HG03378 (cell line): Measurements from ENCODE around the gene C1RL.
"Not testable (repeated sequence)": the region's sequence is repeated elsewhere in the genome, so short reads cannot be mapped to it uniquely, and the experiment has no call there.

Experiments used
- ATAC-seq: cut with Tn5 transposase; IDR thresholded peaks from one replicate; pipeline ENCODE4 v1.9.1; 2021; ENCODE audit warnings: mild to moderate bottlenecking, moderate library complexity; ENCODE audit not compliant: unreplicated experiment

Gene C1RL

DNA sequence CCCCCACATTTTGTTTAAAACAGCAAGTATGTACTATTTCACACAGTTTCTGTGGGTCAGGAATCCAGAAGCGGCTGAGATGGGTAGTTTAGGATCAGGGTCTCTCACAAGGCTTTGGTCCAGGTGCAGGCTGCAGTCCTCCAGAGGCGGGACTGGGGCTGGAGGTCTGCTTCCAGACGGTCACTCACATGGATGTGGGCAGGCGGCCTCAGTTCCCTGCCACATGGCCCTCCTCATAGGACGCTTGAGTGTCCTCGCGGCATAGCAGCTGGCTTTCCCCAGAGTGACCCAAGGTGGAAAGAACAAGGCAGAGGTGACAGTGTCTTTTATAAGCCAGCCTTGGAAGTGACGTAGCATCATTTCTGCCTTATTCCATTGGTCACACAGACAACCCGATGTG is 7.9 kb upstream of the C1RL start:
- no peak for ATAC-seq

DNA sequence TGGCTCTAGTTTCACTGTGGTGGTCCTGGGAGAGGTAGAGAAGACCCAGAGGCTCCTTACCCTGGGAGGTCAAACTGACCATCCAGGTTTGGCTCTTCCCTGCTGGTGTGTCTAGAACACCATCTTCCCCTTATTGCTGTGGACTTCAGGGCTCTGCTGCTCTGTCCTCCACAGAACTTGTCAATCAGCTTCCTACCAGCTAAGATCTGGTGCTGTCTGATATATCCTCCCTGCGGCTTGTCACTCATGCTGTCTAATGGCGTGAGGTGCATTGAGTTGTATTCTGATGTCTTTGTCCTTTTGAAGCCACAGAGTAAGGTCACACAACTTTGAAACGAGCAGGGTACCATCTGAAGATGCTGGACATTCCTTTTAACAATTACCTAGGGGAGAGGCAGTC is 7.2 kb upstream of the C1RL start:
- no peak for ATAC-seq

DNA sequence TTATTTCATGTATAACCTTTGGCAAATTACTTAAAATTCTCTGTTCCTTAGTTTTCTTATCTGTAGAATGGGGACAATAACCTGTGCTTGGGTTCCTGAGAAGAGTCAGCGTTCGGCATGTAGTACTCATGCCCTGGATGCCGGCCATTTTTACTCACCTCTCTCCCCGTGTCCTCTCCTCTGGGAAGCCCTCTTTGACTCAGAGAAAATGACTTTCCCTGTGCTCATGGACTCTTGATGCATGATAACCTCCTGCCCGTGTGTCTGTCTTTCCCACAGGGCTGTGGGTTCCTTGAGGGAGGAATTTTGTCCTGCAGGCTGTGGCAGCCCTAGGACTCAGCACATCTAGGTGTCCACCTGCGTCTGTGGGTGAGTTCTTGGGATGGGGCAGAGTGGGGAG is 5.8 kb upstream of the C1RL start:
- ATAC-seq, result no peak

DNA sequence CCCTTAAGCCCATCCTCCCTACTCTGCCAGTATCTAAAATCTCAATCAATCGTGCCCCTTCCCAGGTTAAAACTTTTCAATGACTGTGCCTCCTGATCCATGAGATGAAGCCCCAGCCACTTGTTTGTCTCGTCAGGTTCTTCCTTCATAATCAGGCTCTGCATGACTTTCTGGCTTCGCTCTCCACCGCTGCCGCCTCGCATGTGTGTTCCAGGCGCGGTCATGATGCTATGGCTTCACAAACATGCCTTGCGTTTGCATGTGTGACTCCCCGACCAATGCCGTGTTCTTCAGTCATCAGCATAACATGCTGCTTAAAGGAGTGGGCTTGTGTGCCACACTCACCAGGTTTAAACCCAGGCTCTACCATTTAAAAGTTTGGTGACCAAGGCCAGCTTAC is 5.0 kb upstream of the C1RL start:
- ATAC-seq, result no peak

DNA sequence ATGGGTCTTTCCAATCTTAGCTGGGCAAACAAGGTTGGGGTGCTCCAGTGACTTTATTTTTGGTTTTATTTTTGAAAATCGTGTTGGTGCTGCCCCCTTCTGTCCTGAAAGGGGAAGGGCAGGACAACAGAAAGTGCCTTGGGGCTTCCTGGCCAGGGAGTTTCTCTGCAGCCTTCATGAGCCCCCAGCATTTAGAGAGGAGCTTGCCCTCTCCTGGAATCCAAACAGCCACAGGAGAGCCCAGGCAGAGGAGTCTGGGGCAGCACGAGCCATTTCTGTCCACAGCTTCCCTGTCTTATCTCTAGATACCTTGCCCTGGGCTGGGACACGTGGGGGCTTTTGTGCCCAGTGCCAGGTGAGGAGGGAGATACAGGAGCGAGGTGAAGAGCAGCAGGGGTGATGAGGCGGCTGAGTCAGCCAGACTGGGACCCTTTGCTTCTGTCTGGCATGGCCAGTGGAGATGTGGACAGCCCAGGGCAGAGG is 4.4 kb upstream of the C1RL start:
- ATAC-seq, result no peak

DNA sequence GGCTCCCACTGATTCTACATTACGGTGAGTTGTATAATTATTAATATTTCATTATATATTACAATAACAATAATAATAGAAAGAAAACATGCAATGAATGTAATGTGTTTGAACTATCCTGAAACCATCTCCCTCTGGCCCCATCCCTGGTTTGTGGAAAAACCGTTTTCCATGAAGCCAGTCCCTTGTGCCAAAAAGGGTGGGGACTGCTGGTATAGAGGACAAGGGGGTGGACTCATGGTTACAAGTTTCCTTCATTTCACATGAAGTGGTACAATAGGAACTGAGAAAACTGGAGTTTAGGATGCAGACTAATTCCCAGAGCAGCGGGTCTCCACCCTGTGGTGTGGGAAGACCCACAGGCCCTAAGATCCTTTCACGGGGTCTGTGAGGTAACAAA is 3.0 kb upstream of the C1RL start:
- ATAC-seq, result no peak

DNA sequence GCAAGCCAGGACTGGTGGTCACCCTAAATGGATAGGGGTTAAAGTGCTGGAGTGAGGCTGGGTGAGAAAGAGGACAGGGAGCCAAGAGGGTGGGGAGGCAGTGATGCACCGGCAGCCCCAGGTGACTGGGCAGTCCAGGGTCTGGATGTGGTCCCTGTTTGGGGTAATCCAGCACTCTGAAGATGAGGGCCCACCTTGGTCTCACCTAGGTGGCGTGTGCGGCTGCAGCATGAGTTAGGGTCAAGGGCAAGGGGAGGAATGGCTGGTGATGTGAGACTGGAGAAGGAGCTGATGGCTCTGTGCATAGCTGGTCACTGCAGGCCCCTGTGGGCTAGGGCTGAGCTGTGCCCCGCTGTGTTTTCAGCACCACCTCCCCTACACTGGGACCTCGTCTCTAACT is 1.6 kb upstream of the C1RL start:
- no peak for ATAC-seq

DNA sequence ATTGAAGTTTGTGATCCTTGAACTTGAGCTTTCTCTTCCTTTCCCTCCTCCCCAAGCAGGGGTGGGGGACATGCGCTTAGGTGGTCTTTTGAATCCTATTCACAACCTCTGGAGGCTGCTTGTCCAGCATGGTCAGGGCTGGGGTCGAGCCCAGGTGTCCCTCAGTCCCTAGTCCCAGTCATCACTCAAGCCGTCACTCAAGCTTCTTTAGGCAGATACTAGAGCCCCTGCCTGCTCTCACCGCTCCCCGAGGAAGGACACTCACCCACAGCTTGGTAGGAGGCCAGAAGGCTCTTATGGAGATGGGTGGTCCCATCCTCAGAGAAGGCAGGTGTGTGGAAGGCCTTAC is 532 bp upstream of the C1RL start:
- ATAC-seq, result no peak

DNA sequence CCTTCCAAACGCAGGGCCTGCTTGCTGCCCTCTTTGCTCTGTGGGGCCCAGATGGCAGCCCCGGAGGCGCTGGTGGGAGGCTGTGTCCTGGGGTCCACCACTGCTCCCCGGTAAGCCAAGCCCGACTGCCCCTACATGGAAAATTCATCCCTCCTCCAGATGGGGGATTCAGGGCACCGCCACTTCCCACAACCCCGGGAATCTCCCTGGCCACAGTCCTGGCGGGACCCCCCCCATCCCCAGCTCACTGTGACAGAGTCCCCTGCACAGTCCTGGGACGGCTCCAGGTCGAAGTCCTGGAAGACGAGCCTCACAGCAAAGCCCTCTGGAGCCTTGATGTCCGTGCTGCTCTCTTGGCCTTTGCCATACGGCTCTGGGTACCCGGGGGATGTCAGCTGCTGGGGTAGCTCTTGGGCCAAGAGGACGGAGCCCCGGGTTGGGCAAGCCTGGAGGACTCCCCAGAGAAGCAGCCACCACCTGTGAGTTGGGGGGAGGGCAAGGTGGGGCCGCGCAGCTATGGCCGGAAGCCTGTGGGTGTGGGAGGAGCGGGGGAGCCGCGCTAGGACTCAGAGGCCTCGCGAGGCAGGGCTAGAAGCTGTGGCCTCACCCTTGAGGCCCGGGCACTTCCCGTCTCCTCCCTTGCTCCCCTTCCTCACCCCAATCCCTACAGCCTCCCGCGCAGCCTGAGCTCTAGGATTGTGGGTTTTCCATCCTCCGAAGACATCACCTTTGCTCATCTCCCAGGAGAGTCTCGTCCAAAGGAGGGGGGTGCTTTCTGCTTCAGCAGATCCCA is 815 bp downstream of the C1RL start:
- peak; percentile 74 for ATAC-seq

DNA sequence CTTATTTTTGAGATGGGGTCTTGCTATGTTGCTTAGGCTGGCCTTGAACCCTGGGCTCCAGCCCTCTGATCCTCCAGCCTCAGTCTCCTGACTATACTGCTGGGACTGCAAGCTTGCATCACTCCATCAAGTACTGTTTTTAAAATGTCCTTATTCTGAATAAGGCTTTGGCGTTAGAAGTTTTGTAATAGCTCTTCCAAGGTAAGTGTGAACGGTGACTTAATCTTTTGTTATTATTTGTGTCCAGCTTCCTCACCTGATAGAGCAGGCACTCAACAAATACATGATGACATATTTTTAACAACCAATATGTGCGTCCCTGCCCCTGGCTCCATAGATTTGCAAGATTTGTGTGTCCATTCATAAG is 1.4 kb downstream of the C1RL start:
- ATAC-seq, result no peak

DNA sequence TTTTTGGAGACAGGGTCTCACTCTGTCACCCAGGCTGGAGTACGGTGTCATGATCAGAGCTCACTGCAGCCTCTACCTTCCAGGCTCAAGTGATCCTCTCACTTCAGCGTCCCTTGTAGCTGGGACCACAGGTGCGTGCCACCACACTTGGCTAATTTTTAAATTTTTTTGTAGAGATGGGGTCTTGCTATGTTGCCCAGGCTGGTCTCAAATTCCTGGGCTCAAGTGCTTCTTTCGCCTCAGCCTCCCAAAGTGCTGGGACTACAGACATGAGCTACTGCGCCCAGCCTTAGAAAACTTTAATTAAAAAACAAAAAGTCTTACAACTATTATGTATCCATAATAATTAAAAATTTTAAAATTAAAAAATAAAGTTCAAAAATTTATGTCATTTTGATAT is 1.8 kb downstream of the C1RL start:
- not testable (repeated sequence) for ATAC-seq

DNA sequence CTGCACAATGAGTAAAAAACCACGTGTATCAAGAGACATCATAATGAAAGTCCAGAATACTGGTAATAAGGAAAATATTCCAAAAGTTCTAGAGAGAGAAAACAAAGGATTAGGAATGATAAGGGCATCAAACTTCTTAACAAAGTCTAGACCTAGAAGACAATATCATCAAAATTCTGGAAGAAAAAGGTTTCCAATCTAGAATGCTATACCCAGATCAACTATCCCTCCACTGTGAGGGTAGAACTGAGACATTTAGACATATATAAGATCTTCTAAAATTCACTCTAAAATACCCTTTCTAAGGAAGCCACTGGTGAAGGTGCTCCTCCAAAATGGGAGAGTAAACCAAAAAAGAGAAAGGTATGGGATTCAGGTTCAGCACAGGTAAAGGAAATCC is 2.9 kb downstream of the C1RL start:
- ATAC-seq, result no peak

DNA sequence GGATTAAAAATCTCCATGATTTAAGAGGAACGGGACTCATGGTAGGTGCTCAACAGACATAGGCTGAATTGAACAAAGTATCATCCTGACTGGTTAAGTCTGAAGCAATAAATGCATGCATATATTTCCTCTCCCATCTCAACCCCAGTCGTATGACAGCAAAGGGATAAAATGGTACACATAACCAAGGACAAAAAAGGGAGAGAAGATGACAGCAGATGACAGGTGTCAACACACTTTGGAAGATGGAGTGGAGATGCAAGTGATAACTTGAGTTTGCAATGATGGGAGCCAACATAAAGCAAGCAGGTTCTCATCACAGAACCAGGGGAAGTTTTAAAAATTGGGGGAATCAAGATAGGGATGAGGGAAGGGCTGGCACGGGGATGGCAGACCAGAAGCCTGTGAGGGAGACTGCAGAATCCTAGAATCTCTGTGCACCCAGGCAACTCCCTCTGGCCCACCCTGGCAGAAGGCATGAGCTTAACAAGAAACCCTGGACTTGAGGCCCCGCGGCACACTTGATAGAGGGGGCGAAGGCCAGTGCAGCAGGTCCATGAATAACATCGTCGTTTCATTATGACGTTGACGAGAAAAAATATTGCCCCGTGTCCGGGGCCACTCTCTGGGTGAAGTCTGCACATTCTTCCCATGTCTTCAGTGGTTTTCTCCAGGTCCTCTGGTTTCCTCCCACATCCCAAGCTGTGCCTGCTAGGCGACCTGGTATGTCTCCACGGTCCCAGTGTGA is 5.0 kb downstream of the C1RL start:
- no peak for ATAC-seq

DNA sequence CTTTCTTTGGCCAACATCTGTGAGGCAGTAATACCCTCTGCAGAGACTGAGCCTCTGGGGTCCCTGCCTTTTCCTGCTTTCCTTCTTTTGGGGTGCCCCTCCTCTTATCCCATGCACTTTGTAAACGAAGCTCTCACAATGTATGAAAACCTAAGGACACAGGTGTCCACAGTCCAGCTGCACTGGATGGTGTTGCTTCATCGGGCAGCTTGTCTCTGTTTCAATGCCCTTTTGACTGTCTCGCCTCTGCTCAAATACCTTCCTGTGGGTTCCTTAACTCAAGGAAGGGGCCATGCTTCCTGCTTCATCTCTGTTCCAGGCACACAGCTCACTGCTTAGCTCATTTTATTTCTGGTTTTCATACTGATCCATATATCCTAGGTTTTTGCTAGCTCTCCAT is 6.4 kb downstream of the C1RL start:
- no peak for ATAC-seq

DNA sequence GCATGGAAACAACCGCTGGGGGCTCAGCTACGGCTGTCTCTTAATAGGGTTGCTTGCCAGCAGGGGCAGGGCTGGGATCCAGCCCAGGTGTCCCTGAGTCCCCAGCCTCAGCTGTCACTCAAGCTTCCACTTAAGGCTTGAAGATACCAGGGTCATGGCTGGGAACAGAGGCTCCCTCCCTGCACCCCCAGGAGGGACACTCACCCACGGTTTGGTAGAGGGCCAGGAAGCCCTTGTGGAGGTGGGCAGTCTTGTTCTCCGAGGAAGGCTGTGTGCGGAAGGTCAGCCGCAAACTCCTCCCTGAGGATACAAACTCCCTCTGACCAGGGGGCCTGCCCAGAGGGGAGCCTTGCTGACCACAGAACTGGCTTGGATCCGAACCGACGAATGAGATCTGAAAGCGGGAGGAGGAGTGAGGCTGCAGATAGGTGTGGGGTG is 7.3 kb downstream of the C1RL start:
- ATAC-seq, result no peak

DNA sequence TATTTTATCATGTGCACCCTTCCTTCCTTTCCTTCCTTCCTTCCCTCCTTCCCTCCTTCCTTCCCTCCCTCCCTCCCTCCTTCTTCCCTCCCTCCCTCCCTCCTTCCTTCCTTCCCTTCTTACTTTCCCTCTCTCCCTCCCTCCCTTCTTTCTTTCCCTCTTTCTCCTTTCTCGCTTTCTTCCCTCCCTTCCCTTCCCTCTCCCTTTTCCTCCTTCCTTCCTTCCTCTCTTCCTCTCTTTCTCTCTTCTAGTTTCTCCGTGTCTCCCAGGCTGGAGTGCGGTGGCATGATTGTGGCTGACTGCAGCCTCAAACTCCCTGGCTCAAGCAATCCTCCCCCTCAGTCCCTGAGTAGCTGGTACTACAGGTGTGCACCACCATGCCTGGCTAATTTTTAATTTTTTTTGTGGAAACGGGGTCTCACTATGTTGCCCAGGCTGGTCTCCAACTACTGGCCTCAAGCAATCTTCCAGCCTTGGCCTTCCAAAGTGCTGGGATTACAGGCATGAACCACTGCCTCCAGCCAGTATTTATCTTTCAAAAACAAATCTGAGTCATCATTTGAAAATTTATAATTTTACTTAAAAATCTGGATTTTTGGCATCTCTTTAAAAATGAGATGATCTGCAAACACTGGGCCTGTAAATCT is 7.8 kb downstream of the C1RL start:
- no peak for ATAC-seq

DNA sequence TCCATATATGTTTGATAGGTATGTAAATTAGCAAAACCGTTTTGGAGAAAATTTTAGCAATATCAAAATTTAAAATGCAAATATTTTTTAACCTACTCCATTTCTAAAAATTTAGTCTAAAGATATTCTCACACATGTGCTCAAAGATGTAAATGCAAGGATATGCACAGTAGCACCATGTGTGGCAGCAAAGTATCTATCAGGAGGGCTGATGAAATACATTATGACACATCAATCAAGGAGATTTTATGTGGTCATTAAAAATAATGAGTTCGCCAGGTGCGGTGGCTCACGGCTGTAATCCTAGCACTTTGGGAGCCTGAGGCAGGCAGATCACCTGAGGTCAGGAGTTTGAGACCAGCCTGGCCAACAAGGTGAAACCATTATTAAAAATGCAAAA is 8.8 kb downstream of the C1RL start:
- ATAC-seq, result no peak

DNA sequence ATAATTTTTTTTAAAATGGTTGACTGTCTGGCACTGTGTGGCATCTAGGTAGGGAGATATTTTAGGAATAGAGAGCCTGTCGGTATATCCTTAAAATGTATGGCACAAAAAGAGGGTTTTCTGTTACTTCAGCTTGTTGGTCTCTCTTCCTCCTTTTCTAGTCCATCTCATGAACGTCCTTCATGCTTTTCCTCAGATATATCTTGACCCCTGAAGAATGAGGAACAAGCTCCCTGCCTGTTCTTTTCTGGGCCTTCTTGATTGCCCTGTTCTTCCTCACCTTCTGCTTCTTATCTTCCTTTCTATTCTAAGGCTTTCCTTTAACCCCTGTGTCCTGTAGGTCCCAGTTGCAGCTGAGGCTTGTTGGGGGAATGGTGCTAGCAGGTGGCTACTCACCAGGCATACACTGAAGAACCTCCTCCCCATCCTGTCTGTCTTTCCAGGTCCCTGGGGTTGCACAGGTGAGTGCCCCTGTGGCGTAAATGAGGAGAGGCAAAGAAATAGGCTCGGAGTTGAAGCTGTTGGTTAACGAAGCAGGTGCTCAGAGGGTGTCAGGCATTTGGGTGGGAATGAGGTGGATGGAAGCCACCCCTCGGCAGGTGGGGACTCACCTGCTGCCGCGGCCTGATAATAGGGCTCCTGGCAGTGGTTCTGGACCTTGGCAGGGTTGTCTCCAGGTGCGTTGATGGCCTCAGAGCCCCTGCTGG is 9.6 kb downstream of the C1RL start:
- no peak for ATAC-seq

DNA sequence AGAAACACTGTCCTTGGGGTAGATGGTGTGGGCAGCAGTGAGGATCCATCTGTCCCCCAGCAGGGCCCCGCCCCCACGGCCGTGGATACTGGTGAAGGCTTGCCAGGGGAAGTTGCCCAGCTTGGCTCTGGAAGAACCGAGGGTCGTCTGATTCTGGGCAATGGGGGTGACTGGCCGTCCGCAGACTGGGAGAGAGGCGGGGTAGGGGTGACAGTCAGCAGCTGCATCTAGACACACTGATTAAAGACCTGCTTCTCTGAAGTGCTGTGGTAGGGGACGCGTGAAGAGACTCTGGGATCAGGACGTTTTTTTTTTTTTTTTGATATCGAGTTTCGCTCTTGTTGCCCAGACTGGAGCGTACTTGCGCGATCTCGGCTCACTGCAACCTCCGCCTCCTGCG is 12.0 kb downstream of the C1RL start:
- no peak for ATAC-seq

DNA sequence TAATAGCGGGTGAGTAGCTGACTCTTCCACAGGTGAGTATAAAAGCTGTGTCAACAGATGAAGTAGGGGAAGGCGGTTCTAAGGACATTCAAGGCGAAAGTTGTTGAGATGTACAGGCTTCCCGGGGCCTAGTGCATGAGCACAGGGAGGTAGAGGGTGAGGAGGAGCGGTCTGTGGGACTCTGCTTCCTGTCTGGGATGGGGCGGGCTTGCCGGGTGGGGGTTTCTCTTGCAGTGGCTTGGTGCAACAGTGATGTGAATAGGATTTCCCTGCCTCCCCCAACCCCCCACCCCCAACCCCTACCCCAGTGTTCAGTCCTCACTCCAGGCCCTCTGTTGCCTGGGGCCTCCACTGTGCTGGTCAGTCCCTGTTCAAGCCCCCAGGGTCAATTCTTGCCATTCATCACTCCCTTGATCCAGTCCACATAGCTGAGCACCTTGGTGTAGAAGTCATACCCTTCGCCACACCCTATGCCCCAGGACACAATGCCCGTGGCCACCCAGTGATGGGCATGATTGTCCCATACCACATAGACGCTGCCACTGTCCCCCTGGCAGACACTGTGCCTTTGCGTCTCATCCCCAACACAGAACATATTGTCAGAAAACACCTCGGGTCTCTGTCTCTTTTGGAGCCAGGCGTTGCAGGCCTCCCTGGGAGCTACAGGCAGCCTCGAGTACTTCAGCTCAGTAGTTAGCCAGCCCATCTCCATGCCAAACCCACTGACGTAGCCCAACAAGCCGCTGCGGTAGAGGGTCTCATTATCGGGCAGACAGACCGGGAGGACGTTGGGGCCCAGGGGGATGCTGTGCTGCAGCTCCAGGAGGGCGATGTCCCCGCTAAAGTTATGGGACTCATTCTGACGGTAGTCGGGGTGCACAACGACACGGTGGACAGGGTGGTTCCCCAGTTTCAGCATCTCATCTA is 12.7 kb downstream of the C1RL start:
- ATAC-seq, result no peak
